ENCODE data around the gene KCNK15.

The KCNK15 gene

DNA sequence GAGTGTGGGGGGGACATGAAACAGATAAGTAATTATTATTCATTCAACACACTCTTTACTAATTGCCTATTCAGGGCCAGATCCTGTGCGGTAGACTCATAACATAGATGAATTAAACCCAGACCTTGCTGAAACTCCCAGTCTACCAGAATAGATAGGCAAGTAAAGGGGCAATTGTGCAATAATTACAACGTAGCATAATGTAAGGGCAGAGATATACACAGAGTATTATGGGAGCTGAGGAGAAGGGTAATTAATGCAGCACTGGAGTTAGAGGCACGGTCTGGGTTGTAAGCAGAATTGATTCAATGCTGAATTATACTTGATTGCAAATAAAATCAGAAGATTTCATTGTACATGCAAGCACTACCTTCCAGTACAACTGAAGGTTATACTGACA is 35.5 kb downstream of the KCNK15 start:
- no peak for TF ChIP-seq CTCF (IDR thresholded peaks at IDR 0.05; ENCODE audit: low read depth, low read length, missing control alignments)
- no peak for DNase-seq (ENCODE audit: low read depth)
- no peak overlapping the region for H3K4me3 ChIP-seq (ENCODE audit: low read depth, low read length)
- in situ Hi-C loops (cut with HindIII; ENCODE audit: low sequenced_read_pairs), result no loop called here

- TF ChIP-seq CTCF (IDR thresholded peaks at IDR 0.05; ENCODE audit: low read depth, low read length, missing control alignments), result no peak
- H3K4me3 ChIP-seq (ENCODE audit: low read depth, low read length), result no peak overlapping the region
- in situ Hi-C loops (cut with HindIII; ENCODE audit: low sequenced_read_pairs), result no loop called here
- no peak for DNase-seq (ENCODE audit: low read depth)
Observed at GRCh38 chr20:44781791-44782190, 36.1 kb downstream of the KCNK15 start.

DNA sequence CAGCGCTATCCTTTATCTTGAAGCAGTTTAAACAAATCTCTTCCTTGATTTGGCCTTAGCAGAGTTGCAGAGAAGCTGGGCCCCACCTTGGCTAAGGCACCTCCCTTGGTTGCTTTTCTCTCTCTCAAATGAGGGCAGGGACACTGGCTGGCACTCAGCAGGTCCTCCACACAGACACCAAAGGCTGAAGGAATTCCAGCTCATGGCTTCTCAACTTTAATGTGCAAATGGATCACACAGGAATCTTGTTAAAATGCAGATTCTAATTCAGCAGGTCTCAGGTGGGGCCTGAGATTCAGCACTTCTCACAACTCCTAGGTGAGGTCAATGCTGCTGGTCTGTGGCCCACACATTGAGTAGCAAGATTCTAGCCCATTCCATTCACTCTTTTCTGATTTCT is 39.0 kb downstream of the KCNK15 start:
- no peak overlapping the region for H3K4me3 ChIP-seq (ENCODE audit: low read depth, low read length)
- in situ Hi-C loops (cut with HindIII; ENCODE audit: low sequenced_read_pairs), result no loop called here
- no peak for DNase-seq (ENCODE audit: low read depth)
- TF ChIP-seq CTCF (IDR thresholded peaks at IDR 0.05; ENCODE audit: low read depth, low read length, missing control alignments), result no peak

DNA sequence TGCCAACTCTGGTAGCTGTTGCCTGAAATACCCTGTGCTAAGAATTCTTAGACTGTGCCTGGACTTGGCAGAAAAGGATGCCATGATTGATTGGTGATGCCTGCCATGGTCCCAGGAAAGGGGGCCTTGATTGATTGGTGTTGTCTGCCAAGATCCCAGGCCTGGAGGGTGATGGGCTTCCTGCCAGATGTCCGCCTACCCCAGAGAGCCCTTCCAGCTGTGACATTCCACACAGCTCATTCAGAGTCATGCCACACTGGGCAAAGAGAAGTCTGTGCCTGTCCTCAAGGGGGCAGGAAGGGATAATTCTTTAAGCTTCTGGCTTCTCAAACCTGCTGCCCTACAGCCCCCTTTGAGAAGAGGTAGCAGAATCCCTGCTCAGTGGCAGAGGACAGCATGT is 40.1 kb downstream of the KCNK15 start:
- no peak overlapping the region for H3K4me3 ChIP-seq (ENCODE audit: low read depth, low read length)
- in situ Hi-C loops (cut with HindIII; ENCODE audit: low sequenced_read_pairs), result no loop called here
- no peak for DNase-seq (ENCODE audit: low read depth)
- peak; percentile 1 for TF ChIP-seq CTCF (IDR thresholded peaks at IDR 0.05; ENCODE audit: low read depth, low read length, missing control alignments)

GRCh38 chr20:44787299-44787698 is 41.6 kb downstream of the KCNK15 start:
- TF ChIP-seq CTCF (IDR thresholded peaks at IDR 0.05; ENCODE audit: low read depth, low read length, missing control alignments), result no peak

DNA sequence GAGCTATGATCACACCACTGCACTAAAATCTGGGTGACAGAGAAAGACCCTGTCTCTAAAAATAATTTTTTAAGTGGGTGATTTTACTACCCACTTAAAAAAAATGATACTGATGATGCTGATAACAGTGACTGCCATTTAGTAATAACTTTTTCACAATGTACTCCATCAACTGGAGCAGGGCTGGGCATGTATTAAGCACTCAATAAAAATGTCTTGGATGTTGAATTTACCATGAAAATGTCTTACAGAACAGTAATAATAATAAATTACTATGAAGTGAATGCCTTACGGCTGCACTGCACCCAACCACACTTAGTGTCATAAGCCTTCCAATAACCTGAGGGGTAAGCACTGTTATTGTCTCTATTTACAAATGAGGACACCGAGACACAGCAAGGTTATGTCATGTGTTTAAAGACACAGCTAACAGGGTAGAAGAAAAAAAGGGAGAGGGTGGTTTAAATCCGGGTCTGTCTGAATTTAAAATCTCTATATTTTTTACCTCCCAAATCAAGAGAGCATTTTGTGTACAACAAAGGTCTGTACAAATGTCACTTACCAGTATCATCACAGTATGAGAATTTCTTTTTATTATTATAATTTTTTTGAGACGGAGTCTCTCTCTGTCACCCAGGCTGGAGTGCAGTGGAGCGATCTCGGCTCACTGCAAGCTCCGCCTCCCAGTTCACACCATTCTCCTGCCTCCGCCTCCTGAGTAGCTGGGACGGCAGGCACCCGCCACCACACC is 43.2 kb downstream of the KCNK15 start:
- in situ Hi-C loops (cut with HindIII; ENCODE audit: low sequenced_read_pairs), result no loop called here
- DNase-seq (ENCODE audit: low read depth), result no peak
- TF ChIP-seq CTCF (IDR thresholded peaks at IDR 0.05; ENCODE audit: low read depth, low read length, missing control alignments), result no peak
- no peak overlapping the region for H3K4me3 ChIP-seq (ENCODE audit: low read depth, low read length)

More at GRCh38 chr20:44787299-44787698, 41.6 kb downstream of the KCNK15 start:
- DNase-seq (ENCODE audit: low read depth), result no peak
- H3K4me3 ChIP-seq (ENCODE audit: low read depth, low read length), result no peak overlapping the region
- in situ Hi-C loops (cut with HindIII; ENCODE audit: low sequenced_read_pairs), result no loop called here
